Thyroid gland (tissue), 4 donors: ENCODE data around the gene CRIM1. TPM values are rescaled to one million over a fixed set of nuclear protein-coding genes. Genes with fewer than 3 reads are reported as not detected.

Source experiments
- DNase-seq, 2 donors: peaks; one replicate each; pipeline ENCODE4 v3.0.0-alpha.2; 2019
- H3K27ac ChIP-seq, 3 donors: fragments of 200-600 bp; sonication (generic); 1 replicate in 2 of 3; 2 replicates in 1 of 3; pipeline ENCODE4 v1.5.1; 2016 to 2019; ENCODE audit warnings: mild to moderate bottlenecking in 1 of 3, moderate library complexity in 1 of 3
- H3K27me3 ChIP-seq: fragments of 200-600 bp; sonication (generic); one replicate; pipeline ENCODE4 v1.5.1; 2019
- H3K36me3 ChIP-seq, 2 donors: fragments of 200-600 bp; sonication (generic); one replicate each; pipeline ENCODE4 v1.5.1; 2016 to 2019
- H3K4me1 ChIP-seq, 2 donors: fragments of 200-600 bp; sonication (generic); one replicate each; pipeline ENCODE4 v1.5.1; 2017 to 2019
- H3K4me3 ChIP-seq, 3 donors: fragments of 200-600 bp; sonication (generic); replicated peaks in 1 of 3; 1 replicate in 2 of 3; 2 replicates in 1 of 3; pipeline ENCODE4 v1.5.1; 2016; ENCODE audit warnings: mild to moderate bottlenecking in 1 of 3
- H3K9me3 ChIP-seq: fragments of 200-600 bp; sonication (generic); one replicate; pipeline ENCODE4 v1.5.1; 2017
- POLR2A ChIP-seq, 2 donors: fragments of 450-650 bp; IDR thresholded peaks; one replicate each; pipeline ENCODE4 v1.6.1; 2017; ENCODE audit warnings: antibody characterized with exemption in 2 of 2, mild to moderate bottlenecking in 2 of 2, moderate library complexity in 1 of 2
- WGBS, 2 donors: methylation state at CpG; one replicate each; pipeline ENCODE4 v1.1.5; 2017; 5-methylcytosine and 5-hydroxymethylcytosine counted together
- intact Hi-C: fragments of 100-400 bp; cut with DNase I; formaldehyde crosslinking; loops from one replicate; pipeline ENCODE4 v1.15.1; 2023
- total RNA-seq, 4 donors: library from RNA; depleted of rRNA; stranded (reverse); fragments of >200 nt; gene quantifications; one replicate each; pipeline ENCODE4 v1.2.3, GENCODE V29; 2016
- TF ChIP-seq, protein P1 (sequence below), 6 experiments: fragments of 200-600 bp in 3 of 6; fragments of 450-650 bp in 3 of 6; sonication (generic) in 3 of 6; IDR thresholded peaks; one replicate each; pipeline ENCODE4 v1.5.1; 2016 to 2019; ENCODE audit warnings: antibody characterized with exemption in 6 of 6, mild to moderate bottlenecking in 2 of 6, inconsistent platforms in 1 of 6, moderate library complexity in 1 of 6

The CRIM1 gene
- total RNA-seq, 4 donors from 2014 or later: 49.5 to 104 (median 71.5) TPM

DNA sequence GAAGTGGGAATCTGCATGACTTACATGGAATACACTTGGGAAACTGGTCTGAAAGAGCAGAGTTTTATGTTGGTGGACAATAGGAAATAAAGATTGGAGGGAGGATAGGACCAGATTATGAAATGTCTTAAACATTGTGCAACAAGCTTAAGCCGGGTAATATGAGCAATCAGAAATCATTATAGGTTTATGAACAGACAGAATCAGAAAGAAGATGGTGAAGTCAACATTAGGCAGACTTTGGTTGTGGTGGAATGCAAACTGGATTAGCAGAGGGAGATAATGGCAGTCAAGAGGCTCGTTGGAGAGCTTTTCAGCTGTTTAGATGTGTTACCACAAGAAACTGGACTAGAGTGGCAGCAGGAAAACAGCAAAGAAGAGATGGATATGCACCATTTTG lies 43.5 kb downstream of the CRIM1 start:
- no peak overlapping the region for H3K27ac ChIP-seq
- DNase-seq: no peak
- intact Hi-C loops: no loop called here
- H3K27me3 ChIP-seq: no peaks in the 10 kb centered on the region
- H3K9me3 ChIP-seq: no peaks in the 10 kb centered on the region
- no peak for TF ChIP-seq POLR2A (IDR thresholded peaks at IDR 0.05)
- TF ChIP-seq, protein P1, sequence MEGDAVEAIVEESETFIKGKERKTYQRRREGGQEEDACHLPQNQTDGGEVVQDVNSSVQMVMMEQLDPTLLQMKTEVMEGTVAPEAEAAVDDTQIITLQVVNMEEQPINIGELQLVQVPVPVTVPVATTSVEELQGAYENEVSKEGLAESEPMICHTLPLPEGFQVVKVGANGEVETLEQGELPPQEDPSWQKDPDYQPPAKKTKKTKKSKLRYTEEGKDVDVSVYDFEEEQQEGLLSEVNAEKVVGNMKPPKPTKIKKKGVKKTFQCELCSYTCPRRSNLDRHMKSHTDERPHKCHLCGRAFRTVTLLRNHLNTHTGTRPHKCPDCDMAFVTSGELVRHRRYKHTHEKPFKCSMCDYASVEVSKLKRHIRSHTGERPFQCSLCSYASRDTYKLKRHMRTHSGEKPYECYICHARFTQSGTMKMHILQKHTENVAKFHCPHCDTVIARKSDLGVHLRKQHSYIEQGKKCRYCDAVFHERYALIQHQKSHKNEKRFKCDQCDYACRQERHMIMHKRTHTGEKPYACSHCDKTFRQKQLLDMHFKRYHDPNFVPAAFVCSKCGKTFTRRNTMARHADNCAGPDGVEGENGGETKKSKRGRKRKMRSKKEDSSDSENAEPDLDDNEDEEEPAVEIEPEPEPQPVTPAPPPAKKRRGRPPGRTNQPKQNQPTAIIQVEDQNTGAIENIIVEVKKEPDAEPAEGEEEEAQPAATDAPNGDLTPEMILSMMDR (IDR thresholded peaks at IDR 0.05): no peak
- no peaks in the 10 kb centered on the region for H3K36me3 ChIP-seq
- H3K4me3 ChIP-seq: no peak overlapping the region
- 92 to 94% methylated on average over 2 of the region's 2 CpGs for WGBS, 2 donors
- peaks cover 16 to 24% of the 10 kb centered on the region in 2 donors for H3K4me1 ChIP-seq

DNA sequence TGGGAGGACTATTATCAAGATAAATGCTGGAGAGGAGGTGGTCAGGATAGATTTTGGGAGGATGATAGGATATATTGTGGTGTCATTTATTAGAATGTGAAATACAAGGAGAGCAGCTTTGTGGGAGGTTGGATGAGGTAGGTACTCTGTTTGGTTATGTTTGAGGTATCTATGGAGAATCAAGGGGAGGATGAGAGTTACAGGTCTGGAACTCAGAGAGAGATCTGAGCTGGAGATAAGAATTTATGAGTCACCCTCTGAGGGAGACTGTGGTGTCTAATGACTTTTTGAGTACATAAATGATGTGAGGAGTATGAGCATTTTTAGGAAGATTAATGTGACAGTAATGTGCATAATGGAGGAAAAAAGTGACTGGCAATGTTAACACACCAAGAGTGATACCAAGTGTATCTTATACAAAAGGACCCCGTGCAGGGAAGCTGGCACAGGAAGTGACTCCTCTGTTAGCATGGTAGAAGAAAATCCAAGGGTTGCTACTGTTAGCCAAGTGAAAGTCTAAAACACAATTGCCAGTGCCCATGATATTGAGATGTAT lies 48.2 kb downstream of the CRIM1 start:
- WGBS, 2 donors: 69 to 85% methylated on average over 1 of the region's 1 CpG
- Histone ChIP-seq H3K4me3 (no peak overlapping the region), H3K4me1 (peaks cover 30 to 40% of the 10 kb centered on the region in 2 donors), H3K27ac (peak overlapping the region in 1 of 3 donors; percentile 8), H3K36me3 (no peaks in the 10 kb centered on the region), H3K27me3 (no peaks in the 10 kb centered on the region), H3K9me3 (no peaks in the 10 kb centered on the region)
- no peak for DNase-seq
- intact Hi-C loops: no loop called here
- TF ChIP-seq, protein P1 (IDR thresholded peaks at IDR 0.05): no peak
- TF ChIP-seq POLR2A (IDR thresholded peaks at IDR 0.05): no peak

DNA sequence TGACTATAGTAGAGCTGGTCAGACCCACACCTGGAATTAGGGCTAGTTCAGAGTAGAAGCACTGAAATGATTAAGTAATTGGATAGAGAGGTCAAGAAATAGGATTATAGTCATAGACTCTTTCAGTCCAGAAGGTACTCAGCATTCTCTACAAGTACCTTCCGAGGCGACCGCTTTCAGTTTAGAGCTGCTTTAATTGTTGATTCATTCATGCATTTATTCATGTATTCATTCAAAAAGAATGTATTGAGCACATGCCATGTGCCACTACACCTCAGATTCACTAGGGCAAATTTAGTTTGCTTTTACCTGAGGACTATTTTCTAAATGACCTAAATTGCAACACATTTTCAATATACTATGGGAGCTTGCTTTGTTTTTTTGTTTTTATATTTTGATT lies 48.7 kb downstream of the CRIM1 start:
- WGBS, 2 donors: 79 to 83% methylated on average over 3 of the region's 3 CpGs
- TF ChIP-seq POLR2A (IDR thresholded peaks at IDR 0.05): no peak
- TF ChIP-seq, protein P1 (IDR thresholded peaks at IDR 0.05): no peak
- Histone ChIP-seq H3K27ac (no peak overlapping the region), H3K4me3 (no peak overlapping the region), H3K27me3 (no peaks in the 10 kb centered on the region), H3K36me3 (no peaks in the 10 kb centered on the region), H3K4me1 (peaks cover 31 to 44% of the 10 kb centered on the region in 2 donors), H3K9me3 (no peaks in the 10 kb centered on the region)
- intact Hi-C loops: no loop called here
- no peak for DNase-seq

DNA sequence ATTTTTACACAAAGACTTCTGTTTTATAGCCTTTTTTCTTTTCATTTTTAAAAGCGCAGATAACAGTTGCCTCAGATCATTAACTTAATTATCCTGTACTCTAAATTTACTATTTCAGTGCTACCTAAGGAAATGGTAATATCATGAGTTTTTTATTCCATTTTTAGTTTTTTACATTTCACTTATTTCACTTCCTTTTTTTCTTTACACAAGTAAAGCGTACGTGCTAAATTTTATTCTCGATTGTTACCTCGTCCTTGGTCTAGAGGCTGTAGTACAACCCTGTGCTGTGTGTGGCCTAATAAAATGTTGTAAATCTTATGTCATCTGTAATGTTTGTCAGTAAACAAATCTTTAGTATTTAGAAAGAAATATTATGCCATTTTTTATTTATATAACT lies 49.2 kb downstream of the CRIM1 start:
- H3K27ac ChIP-seq: no peak overlapping the region

DNA sequence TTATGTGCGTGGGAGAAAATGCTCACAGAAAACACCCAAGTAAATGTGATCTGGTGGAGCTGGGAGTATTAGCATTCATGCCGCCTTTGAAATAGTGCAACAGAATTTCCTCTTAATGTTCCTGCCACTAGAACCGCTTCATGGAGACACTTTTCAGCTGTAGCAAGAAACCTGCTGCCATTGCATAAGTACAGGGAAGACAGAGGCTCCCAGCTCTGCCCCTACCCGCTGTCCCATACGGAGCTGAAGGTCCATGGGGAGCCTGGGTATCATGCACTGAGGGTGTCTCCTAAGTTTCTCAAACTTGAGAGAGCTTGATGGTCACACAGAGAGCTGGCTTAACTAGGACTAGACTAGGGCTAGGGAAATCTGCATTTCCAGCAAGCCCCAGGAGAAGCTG lies 49.6 kb downstream of the CRIM1 start:
- no peaks in the 10 kb centered on the region for H3K36me3 ChIP-seq
- TF ChIP-seq POLR2A (IDR thresholded peaks at IDR 0.05): no peak
- TF ChIP-seq, protein P1 (IDR thresholded peaks at IDR 0.05): no peak
- 89 to 94% methylated on average over 5 of the region's 5 CpGs for WGBS, 2 donors
- intact Hi-C loops: no loop called here
- no peak overlapping the region for H3K27ac ChIP-seq
- H3K27me3 ChIP-seq: no peaks in the 10 kb centered on the region
- H3K4me3 ChIP-seq: no peak overlapping the region
- no peaks in the 10 kb centered on the region for H3K9me3 ChIP-seq
- H3K4me1 ChIP-seq: peaks cover 39 to 53% of the 10 kb centered on the region in 2 donors
- no peak for DNase-seq

More for the DNA sequence above, 49.2 kb downstream of the CRIM1 start:
- TF ChIP-seq, protein P1 (IDR thresholded peaks at IDR 0.05): no peak
- no peak for TF ChIP-seq POLR2A (IDR thresholded peaks at IDR 0.05)
- no peaks in the 10 kb centered on the region for H3K9me3 ChIP-seq
- no peak for DNase-seq
- intact Hi-C loops: no loop called here
- H3K27me3 ChIP-seq: no peaks in the 10 kb centered on the region
- no peak overlapping the region for H3K4me3 ChIP-seq
- 88 to 91% methylated on average over 5 of the region's 5 CpGs for WGBS, 2 donors
- peaks cover 35 to 48% of the 10 kb centered on the region in 2 donors for H3K4me1 ChIP-seq
- H3K36me3 ChIP-seq: no peaks in the 10 kb centered on the region
